H9 (cell line): ENCODE data around the gene CEP97. TPM values are rescaled to one million over a fixed set of nuclear protein-coding genes. Genes with fewer than 3 reads are reported as not detected.

Source experiments
- DNase-seq: peaks from one replicate; pipeline ENCODE4 v3.0.0-alpha.2; 2017
- H2AFZ ChIP-seq: one replicate; pipeline ENCODE4 v1.6.1; 2013; ENCODE audit warnings: mild to moderate bottlenecking, low read length, control low read depth, moderate library complexity
- H2AK5ac ChIP-seq: 2 replicates; pipeline ENCODE4 v1.6.1; 2013; ENCODE audit warnings: low read length, control low read depth, mixed read lengths; ENCODE audit not compliant: insufficient read length
- H2BK120ac ChIP-seq: one replicate; pipeline ENCODE4 v1.6.1; 2013; ENCODE audit warnings: low read depth, mild to moderate bottlenecking, low read length, control low read depth, inconsistent platforms; ENCODE audit not compliant: poor library complexity, severe bottlenecking
- H2BK12ac ChIP-seq: 2 replicates; pipeline ENCODE4 v1.6.1; 2013; ENCODE audit warnings: low read length, control low read depth, mixed read lengths, low read depth; ENCODE audit not compliant: insufficient read length
- H2BK15ac ChIP-seq: 2 replicates; pipeline ENCODE4 v1.6.1; 2013; ENCODE audit warnings: low read depth, low read length, control low read depth
- H2BK20ac ChIP-seq: one replicate; pipeline ENCODE4 v1.6.1; 2013; ENCODE audit warnings: low read depth, mild to moderate bottlenecking, low read length, control low read depth, inconsistent platforms; ENCODE audit not compliant: poor library complexity, severe bottlenecking
- H2BK5ac ChIP-seq: 2 replicates; pipeline ENCODE4 v1.6.1; 2013; ENCODE audit warnings: low read length, control low read depth, mixed read lengths; ENCODE audit not compliant: insufficient read length
- H3K14ac ChIP-seq: 2 replicates; pipeline ENCODE4 v1.6.1; 2013; ENCODE audit warnings: low read length, control low read depth; ENCODE audit not compliant: insufficient read depth
- H3K18ac ChIP-seq: 2 replicates; pipeline ENCODE4 v1.6.1; 2013; ENCODE audit warnings: low read depth, mild to moderate bottlenecking, mixed read lengths, low read length, control low read depth; ENCODE audit not compliant: insufficient read length
- H3K23ac ChIP-seq: 2 replicates; pipeline ENCODE4 v1.6.1; 2013; ENCODE audit warnings: low read length, control low read depth, mixed read lengths, low read depth; ENCODE audit not compliant: insufficient read length
- H3K23me2 ChIP-seq: 2 replicates; pipeline ENCODE4 v1.6.1; 2013; ENCODE audit warnings: low read depth, mild to moderate bottlenecking, mixed read lengths, low read length, control low read depth; ENCODE audit not compliant: insufficient read length, poor library complexity, severe bottlenecking
- H3K27ac ChIP-seq: 2 replicates; pipeline ENCODE4 v1.5.1; 2013; ENCODE audit warnings: low read length, control low read depth, mixed read lengths, low read depth; ENCODE audit not compliant: insufficient read length
- H3K27me3 ChIP-seq: 2 replicates; pipeline ENCODE4 v1.6.1; 2013; ENCODE audit warnings: low read length, control low read depth, inconsistent platforms; ENCODE audit not compliant: insufficient read depth
- H3K4ac ChIP-seq: 2 replicates; pipeline ENCODE4 v1.6.1; 2013; ENCODE audit warnings: low read depth, mild to moderate bottlenecking, control low read depth, inconsistent platforms, low read length, moderate library complexity
- H3K4me1 ChIP-seq: 2 replicates; pipeline ENCODE4 v1.6.1; 2013; ENCODE audit warnings: low read length, control low read depth, inconsistent platforms; ENCODE audit not compliant: insufficient read depth
- H3K4me2 ChIP-seq: 2 replicates; pipeline ENCODE4 v1.6.1; 2013; ENCODE audit warnings: low read length, control low read depth, mixed read lengths; ENCODE audit not compliant: insufficient read length, insufficient read depth
- H3K56ac ChIP-seq: 2 replicates; pipeline ENCODE4 v1.6.1; 2013; ENCODE audit warnings: low read depth, mild to moderate bottlenecking, mixed read lengths, low read length, control low read depth; ENCODE audit not compliant: insufficient read length
- H3K79me1 ChIP-seq: 2 replicates; pipeline ENCODE4 v1.6.1; 2013; ENCODE audit warnings: low read depth, mild to moderate bottlenecking, moderate library complexity, low read length, control low read depth, inconsistent platforms; ENCODE audit not compliant: insufficient read depth, poor library complexity, severe bottlenecking
- H3K79me2 ChIP-seq: 2 replicates; pipeline ENCODE4 v1.6.1; 2013; ENCODE audit warnings: low read length, control low read depth, inconsistent platforms; ENCODE audit not compliant: insufficient read depth
- H3K9ac ChIP-seq: 2 replicates; pipeline ENCODE4 v1.6.1; 2013; ENCODE audit warnings: low read length, control low read depth, mixed read lengths; ENCODE audit not compliant: insufficient read length; ENCODE audit errors: extremely low read depth
- H3K9me3 ChIP-seq: one replicate; pipeline ENCODE4 v1.6.1; 2013; ENCODE audit warnings: low read depth, low read length, inconsistent platforms; ENCODE audit not compliant: control insufficient read depth
- H3T11ph ChIP-seq: one replicate; pipeline ENCODE4 v1.6.1; 2013; ENCODE audit warnings: mild to moderate bottlenecking, low read length, control low read depth, inconsistent platforms
- H4K20me1 ChIP-seq: one replicate; pipeline ENCODE4 v1.6.1; 2013; ENCODE audit not compliant: control insufficient read depth, insufficient read length, insufficient read depth
- H4K5ac ChIP-seq: 2 replicates; pipeline ENCODE4 v1.6.1; 2013; ENCODE audit warnings: low read depth, mild to moderate bottlenecking, mixed read lengths, low read length, control low read depth; ENCODE audit not compliant: insufficient read length
- H4K8ac ChIP-seq: replicated peaks from 2 replicates; pipeline ENCODE4 v1.6.1; 2013; ENCODE audit warnings: low read length, control low read depth, mixed read lengths, low read depth; ENCODE audit not compliant: insufficient read length
- H4K91ac ChIP-seq: 2 replicates; pipeline ENCODE4 v1.6.1; 2013; ENCODE audit warnings: low read depth, mild to moderate bottlenecking, moderate library complexity, mixed read lengths, low read length, control low read depth; ENCODE audit not compliant: insufficient read length
- H3K27ac Mint-ChIP-seq, 3 experiments: 2 replicates in 2 of 3; 3 replicates in 1 of 3; pipeline ENCODE4 v1.8.0; 2020 to 2021; ENCODE audit warnings: mixed read lengths in 3 of 3, mild to moderate bottlenecking in 1 of 3, moderate library complexity in 1 of 3
- H3K27me3 Mint-ChIP-seq: 2 replicates; pipeline ENCODE4 v1.8.0; 2021; ENCODE audit warnings: low read depth, mild to moderate bottlenecking, moderate library complexity, mixed read lengths
- H3K36me3 Mint-ChIP-seq, 3 experiments: 2 replicates in 2 of 3; 3 replicates in 1 of 3; pipeline ENCODE4 v1.8.0; 2020 to 2021; ENCODE audit warnings: low read depth in 3 of 3, mixed read lengths in 3 of 3; ENCODE audit not compliant: insufficient read depth in 1 of 3
- H3K4me1 Mint-ChIP-seq, 2 experiments: 2 replicates each; pipeline ENCODE4 v1.8.0; 2020; ENCODE audit warnings: mixed read lengths in 2 of 2
- H3K4me3 Mint-ChIP-seq, 2 experiments: 2 replicates in 1 of 2; 3 replicates in 1 of 2; pipeline ENCODE4 v1.8.0; 2020 to 2021; ENCODE audit warnings: mild to moderate bottlenecking in 2 of 2, mixed read lengths in 2 of 2, moderate library complexity in 1 of 2
- H3K9me3 Mint-ChIP-seq, 2 experiments: 2 replicates in 1 of 2; 3 replicates in 1 of 2; pipeline ENCODE4 v1.8.0; 2020; ENCODE audit warnings: mild to moderate bottlenecking in 2 of 2, mixed read lengths in 2 of 2, moderate library complexity in 1 of 2
- CTCF ChIP-seq: fragments of 200-600 bp; sonication (generic); conservative IDR thresholded peaks from 3 replicates; pipeline ENCODE4 v1.8.0; 2021; ENCODE audit warnings: antibody characterized with exemption, mild to moderate bottlenecking
- WGBS: extraction: QIAGEN DNeasy Blood & Tissue Kit; methylation state at CpG from one replicate; pipeline ENCODE4 v1.1.7; 2013; ENCODE audit warnings: missing lambda C conversion rate, low lambda C conversion rate, mixed read lengths; ENCODE audit not compliant: insufficient read length; ENCODE audit errors: extremely low coverage; 5-methylcytosine and 5-hydroxymethylcytosine counted together
- total RNA-seq: library from RNA; stranded (reverse); gene quantifications from 2 replicates; pipeline ENCODE4 v1.2.1, GENCODE V29; 2021

Gene CEP97
- total RNA-seq, 1 experiment from 2014 or later: 13.9 TPM

- Histone ChIP-seq H3K56ac (no peak overlapping the region), H3K79me2 (no peaks in the 10 kb centered on the region), H2BK12ac (no peak overlapping the region), H3K23ac (no peak overlapping the region), H2BK5ac (no peak overlapping the region), H4K5ac (no peak overlapping the region), H2BK120ac (no peak overlapping the region), H4K8ac (no peak overlapping the region), H2BK15ac (no peak overlapping the region), H2BK20ac (no peak overlapping the region), H3T11ph (no peak overlapping the region), H3K14ac (no peak overlapping the region), H3K18ac (no peak overlapping the region), H3K23me2 (no peaks in the 10 kb centered on the region), H3K27me3 (no peaks in the 10 kb centered on the region), H3K79me1 (no peaks in the 10 kb centered on the region), H3K9me3 (no peaks in the 10 kb centered on the region), H3K9ac (no peak overlapping the region), H3K27ac (no peak overlapping the region), H3K4ac (no peak overlapping the region), H3K4me1 (no peaks in the 10 kb centered on the region), H4K91ac (no peak overlapping the region), H2AK5ac (no peak overlapping the region), H3K4me2 (no peak overlapping the region), H2AFZ (no peak overlapping the region), H4K20me1 (no peaks in the 10 kb centered on the region)
- no peak for TF ChIP-seq CTCF
- Mint-ChIP-seq H3K4me3 (no peak overlapping the region), H3K36me3 (peaks cover 4 to 17% (median 8%) of the 10 kb centered on the region in 3 experiments; a peak in 6 of 7 replicates), H3K27me3 (no peaks in the 10 kb centered on the region), H3K9me3 (no peaks in the 10 kb centered on the region), H3K4me1 (no peaks in the 10 kb centered on the region), H3K27ac (no peak overlapping the region)
- no CpG with 5 or more reads among the region's 2 CpGs for WGBS
- DNase-seq: no peak
These were observed 95.3 kb downstream of the CEP97 start for GRCh38 chr3:101819649-101820206.

Other genes starting within 250 kb of the CEP97 start
- gene SENP7, start 211.4 kb upstream of the CEP97 start, total RNA-seq: 8.0 and 8.4 TPM in 2 replicates
- 53.6 and 58.7 TPM in 2 replicates for gene TRMT10C, start 162.7 kb upstream of the CEP97 start, total RNA-seq
- gene PCNP, start 150.4 kb upstream of the CEP97 start, total RNA-seq: 209 and 216 TPM in 2 replicates
- 14.8 and 15.8 TPM in 2 replicates for gene ZBTB11, start 47.5 kb upstream of the CEP97 start, total RNA-seq
- 1,904 and 1,919 TPM in 2 replicates for gene RPL24, start 37.9 kb upstream of the CEP97 start, total RNA-seq
- gene NXPE3, start 54.6 kb downstream of the CEP97 start, total RNA-seq: 15.9 and 16.6 TPM in 2 replicates
- 11.1 TPM in 2 replicates for gene NFKBIZ, start 124.9 kb downstream of the CEP97 start, total RNA-seq